Daoy (cell line): ENCODE data around the gene SLC27A2. TPM values are rescaled to one million over a fixed set of nuclear protein-coding genes. Genes with fewer than 3 reads are reported as not detected.

Source experiments
- DNase-seq: peaks from one replicate; pipeline ENCODE4 v3.0.0-alpha.2; 2015; ENCODE audit warnings: low read depth
- total RNA-seq: library from RNA; depleted of rRNA; stranded (reverse); fragments of >200 nt; shearing (Covaris generic); gene quantifications from 2 replicates; pipeline ENCODE4 v1.2.3, GENCODE V29; 2014

Gene SLC27A2
- total RNA-seq, 1 experiment from 2014 or later: 1.3 TPM

GRCh38 chr15:50190723-50191122, 8.7 kb downstream of the SLC27A2 start:
- no peak for DNase-seq

GRCh38 chr15:50192164-50192563, 10.2 kb downstream of the SLC27A2 start:
- DNase-seq: no peak

GRCh38 chr15:50192926-50193620, 11.1 kb downstream of the SLC27A2 start:
- no peak for DNase-seq

- DNase-seq: no peak
Observed at GRCh38 chr15:50202003-50202402, 20.0 kb downstream of the SLC27A2 start.

GRCh38 chr15:50206020-50206419, 24.0 kb downstream of the SLC27A2 start:
- no peak for DNase-seq

- no peak for DNase-seq
Observed at GRCh38 chr15:50209809-50210208, 27.8 kb downstream of the SLC27A2 start.

- peak; percentile 33 for DNase-seq
Observed at GRCh38 chr15:50210462-50211157, 28.6 kb downstream of the SLC27A2 start.

GRCh38 chr15:50218291-50218690, 36.3 kb downstream of the SLC27A2 start:
- no peak for DNase-seq

- no peak for DNase-seq
Observed at GRCh38 chr15:50218691-50219090, 36.7 kb downstream of the SLC27A2 start.

GRCh38 chr15:50219820-50220219, 37.8 kb downstream of the SLC27A2 start:
- no peak for DNase-seq

- no peak for DNase-seq
Observed at GRCh38 chr15:50222181-50222580, 40.2 kb downstream of the SLC27A2 start.

GRCh38 chr15:50224606-50225005, 42.6 kb downstream of the SLC27A2 start:
- no peak for DNase-seq

- DNase-seq: no peak
Observed at GRCh38 chr15:50225057-50225456, 43.1 kb downstream of the SLC27A2 start.

GRCh38 chr15:50225938-50226337, 43.9 kb downstream of the SLC27A2 start:
- DNase-seq: no peak

- DNase-seq: peak; percentile 19
Observed at GRCh38 chr15:50227076-50227475, 45.1 kb downstream of the SLC27A2 start.

GRCh38 chr15:50228866-50229265, 46.9 kb downstream of the SLC27A2 start:
- DNase-seq: no peak

GRCh38 chr15:50229336-50229735, 47.3 kb downstream of the SLC27A2 start:
- no peak for DNase-seq

- no peak for DNase-seq
Observed at GRCh38 chr15:50231761-50232160, 49.8 kb downstream of the SLC27A2 start.

GRCh38 chr15:50232791-50233190, 50.8 kb downstream of the SLC27A2 start:
- DNase-seq: no peak

- DNase-seq: no peak
Observed at GRCh38 chr15:50233192-50233736, 51.3 kb downstream of the SLC27A2 start.

- DNase-seq: no peak
Observed at GRCh38 chr15:50234764-50235163, 52.8 kb downstream of the SLC27A2 start.

- DNase-seq: no peak
Observed at GRCh38 chr15:50235794-50236193, 53.8 kb downstream of the SLC27A2 start.

- DNase-seq: no peak
Observed at GRCh38 chr15:50236433-50236832, 54.4 kb downstream of the SLC27A2 start.
